ENCODE data around the gene PCGF3. TPM values are rescaled to one million over a fixed set of nuclear protein-coding genes. Genes with fewer than 3 reads are reported as not detected.
A peak's percentile ranks its signal among the peaks of the same experiment; 100 is the strongest.

Gene PCGF3
- total RNA-seq, 3 donors from 2014 or later: 60.6 to 71.7 (median 69.4) TPM

DNA sequence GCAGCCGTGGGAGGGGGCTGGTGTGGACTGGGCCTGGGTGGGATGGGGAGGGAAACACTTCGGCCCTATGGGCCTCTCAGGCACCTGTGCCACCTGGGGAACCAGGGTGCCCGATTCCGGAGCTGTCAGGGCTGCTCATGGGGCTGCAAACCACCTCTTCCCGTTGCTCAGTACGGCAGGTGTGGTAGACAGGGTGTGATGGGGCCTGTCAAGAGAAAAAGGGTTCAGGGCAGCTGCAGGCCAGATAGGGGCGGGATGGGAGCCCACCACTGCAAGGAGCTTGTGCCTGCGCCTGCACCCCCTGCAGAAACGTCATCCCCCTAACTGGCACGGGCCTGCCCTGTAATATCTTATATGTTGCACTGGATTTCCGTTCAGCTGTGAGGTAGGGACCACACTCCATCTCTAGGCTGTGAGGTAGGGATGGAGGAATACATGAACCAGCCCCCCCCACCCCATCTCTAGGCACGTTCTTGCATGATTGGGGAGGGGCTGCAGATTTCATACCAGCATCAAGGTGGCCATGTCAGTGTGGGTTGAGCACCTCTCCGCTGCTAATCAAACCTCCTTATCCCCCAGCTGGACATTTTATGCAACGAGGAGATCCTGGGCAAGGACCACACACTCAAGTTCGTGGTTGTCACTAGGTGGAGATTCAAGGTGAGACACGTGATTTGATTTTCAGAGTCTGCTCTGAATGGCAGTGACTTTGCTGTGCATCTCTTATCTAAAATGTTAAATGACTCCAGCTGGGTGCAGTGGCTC, 59.0 kb downstream of the PCGF3 start:
- H3K9me3 ChIP-seq: no peaks in the 10 kb centered on the region
- intact Hi-C loops (cut with DNase I; ENCODE audit: low total_unique reads): no loop called here
- H3K27me3 ChIP-seq: no peaks in the 10 kb centered on the region
- no peaks in the 10 kb centered on the region for H3K4me1 ChIP-seq
- H3K4me3 ChIP-seq: no peak overlapping the region
- no peak for DNase-seq (ENCODE audit: low spot score in 2 of 2)
- H3K36me3 ChIP-seq: no peaks in the 10 kb centered on the region
- H3K27ac ChIP-seq: peak overlapping the region in 1 of 2 donors; percentile 33
- no peak for TF ChIP-seq POLR2AphosphoS5 (IDR thresholded peaks at IDR 0.05)
- no peak for TF ChIP-seq POLR2A (IDR thresholded peaks at IDR 0.05)
- TF ChIP-seq CTCF (IDR thresholded peaks at IDR 0.05): no peak

- H3K9me3 ChIP-seq: no peaks in the 10 kb centered on the region
- peak overlapping the region in 1 of 2 donors; percentile 81 for H3K27ac ChIP-seq
- H3K4me3 ChIP-seq: no peak overlapping the region
- H3K4me1 ChIP-seq: no peaks in the 10 kb centered on the region
- H3K27me3 ChIP-seq: no peaks in the 10 kb centered on the region
- intact Hi-C loops (cut with DNase I; ENCODE audit: low total_unique reads): no loop called here
- no peaks in the 10 kb centered on the region for H3K36me3 ChIP-seq
- TF ChIP-seq CTCF (IDR thresholded peaks at IDR 0.05) (no peak), POLR2A (IDR thresholded peaks at IDR 0.05) (no peak), POLR2AphosphoS5 (IDR thresholded peaks at IDR 0.05) (no peak)
- DNase-seq (ENCODE audit: low spot score in 2 of 2): no peak
These were observed 60.5 kb downstream of the PCGF3 start for GRCh38 chr4:766152-766515.

DNA sequence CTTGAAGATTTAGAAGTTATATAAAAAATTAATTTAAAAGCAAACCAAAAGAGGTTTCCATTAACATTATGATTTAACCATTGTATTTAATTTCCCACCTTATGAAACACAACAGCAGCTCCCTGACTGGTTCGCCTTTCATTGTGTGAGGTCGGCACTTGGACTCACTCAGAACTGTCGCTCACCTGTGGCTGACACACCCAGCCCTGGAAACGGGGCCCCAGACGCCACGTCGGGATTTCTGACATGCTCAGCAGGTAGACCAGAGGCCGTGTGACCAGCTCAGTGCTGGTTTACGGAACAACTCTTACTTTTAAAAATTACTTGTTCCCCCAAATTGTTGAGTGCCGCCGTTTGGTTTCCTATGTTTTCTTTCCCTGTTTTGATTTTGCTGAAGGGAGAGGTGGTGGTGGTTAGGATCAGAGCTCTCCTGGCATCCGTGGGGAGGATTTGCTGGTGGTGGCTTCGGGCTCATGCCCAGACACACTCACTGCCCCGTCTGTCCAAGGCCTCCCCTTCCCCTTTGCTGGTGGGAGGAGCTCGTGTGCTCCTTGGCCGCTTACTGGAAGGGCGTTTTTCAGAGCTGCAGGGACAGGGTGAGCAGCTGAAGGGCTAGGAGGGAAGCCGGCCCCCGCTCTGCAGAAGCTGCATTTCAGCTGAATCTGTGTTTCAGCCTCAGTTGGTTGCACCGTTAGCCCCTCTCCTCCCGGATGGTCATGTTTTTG, 61.1 kb downstream of the PCGF3 start:
- Histone ChIP-seq H3K4me1 (peaks cover 0 to under 1% of the 10 kb centered on the region in 2 donors), H3K36me3 (no peaks in the 10 kb centered on the region), H3K27ac (no peak overlapping the region), H3K4me3 (no peak overlapping the region), H3K27me3 (no peaks in the 10 kb centered on the region), H3K9me3 (no peaks in the 10 kb centered on the region)
- DNase-seq (ENCODE audit: low spot score in 2 of 2): no peak
- intact Hi-C loops (cut with DNase I; ENCODE audit: low total_unique reads): no loop called here
- TF ChIP-seq CTCF (IDR thresholded peaks at IDR 0.05) (no peak), POLR2A (IDR thresholded peaks at IDR 0.05) (no peak), POLR2AphosphoS5 (IDR thresholded peaks at IDR 0.05) (no peak)

GRCh38 chr4:768076-768475, 62.4 kb downstream of the PCGF3 start:
- H3K4me1 ChIP-seq: peaks cover 0 to 3% of the 10 kb centered on the region in 2 donors
- intact Hi-C loops (cut with DNase I; ENCODE audit: low total_unique reads): no loop called here
- H3K9me3 ChIP-seq: no peaks in the 10 kb centered on the region
- H3K4me3 ChIP-seq: no peak overlapping the region
- no peak for TF ChIP-seq POLR2AphosphoS5 (IDR thresholded peaks at IDR 0.05)
- no peak for TF ChIP-seq CTCF (IDR thresholded peaks at IDR 0.05)
- TF ChIP-seq POLR2A (IDR thresholded peaks at IDR 0.05): no peak
- no peaks in the 10 kb centered on the region for H3K27me3 ChIP-seq
- H3K36me3 ChIP-seq: no peaks in the 10 kb centered on the region
- no peak for DNase-seq (ENCODE audit: low spot score in 2 of 2)
- no peak overlapping the region for H3K27ac ChIP-seq

GRCh38 chr4:768995-769394, 63.4 kb downstream of the PCGF3 start:
- no peaks in the 10 kb centered on the region for H3K27me3 ChIP-seq
- no peaks in the 10 kb centered on the region for H3K9me3 ChIP-seq
- H3K4me1 ChIP-seq: peaks cover 0 to 3% of the 10 kb centered on the region in 2 donors
- no peaks in the 10 kb centered on the region for H3K36me3 ChIP-seq
- no peak for TF ChIP-seq POLR2A (IDR thresholded peaks at IDR 0.05)
- TF ChIP-seq POLR2AphosphoS5 (IDR thresholded peaks at IDR 0.05): no peak
- no peak for TF ChIP-seq CTCF (IDR thresholded peaks at IDR 0.05)
- no peak overlapping the region for H3K4me3 ChIP-seq
- H3K27ac ChIP-seq: no peak overlapping the region
- no peak for DNase-seq (ENCODE audit: low spot score in 2 of 2)
- intact Hi-C loops (cut with DNase I; ENCODE audit: low total_unique reads): no loop called here
